HepG2 (cell line): Measurements from ENCODE around the gene TREML4. TPM values are rescaled to one million over a fixed set of nuclear protein-coding genes. Genes with fewer than 3 reads are reported as not detected.

Experiments
- ATAC-seq: fragments of 200-7000 bp; cut with Tn5 transposase; 3 replicates; pipeline ENCODE4 v1.9.1; 2020; ENCODE audit warnings: mild to moderate bottlenecking, moderate library complexity
- BruUV-seq: library from RNA; stranded (reverse); fragments of 400-500 nt; replicated peaks from 2 replicates; lab custom pipeline; 2021; lab: Mats Ljungman, UMichigan
- CTCF ChIA-PET: fragments of 300-600 bp; formaldehyde crosslinking; extraction: SDS; loops from one replicate; lab custom pipeline; 2021; ENCODE audit warnings: low total read pairs, inconsistent platforms, low intra/inter-chr PET ratio; lab: Yijun Ruan, JAX
- POLR2A ChIA-PET: fragments of 350-600 bp; sonication (Branson Sonifier 250); formaldehyde crosslinking; loops from one replicate; lab custom pipeline; 2020; ENCODE audit warnings: antibody characterized with exemption, inconsistent platforms; lab: Yijun Ruan, JAX
- DNase-seq: peaks from one replicate; pipeline ENCODE4 v3.0.0-alpha.2; 2015; ENCODE audit warnings: low spot score
- FAIRE-seq: peaks from 3 replicates; lab custom pipeline; 2011; peaks lifted over from hg19 to GRCh38; lab: Jason Lieb, UNC
- H2AFZ ChIP-seq: one replicate; pipeline ENCODE4 v1.6.1; 2011; ENCODE audit warnings: low read length, inconsistent platforms
- H3K27ac ChIP-seq: fragments of 300-600 bp; 3 replicates; pipeline ENCODE4 v1.8.0; 2011; ENCODE audit warnings: mixed run types, mild to moderate bottlenecking, mixed read lengths, low read length, inconsistent platforms; ENCODE audit not compliant: insufficient read depth; ENCODE audit errors: extremely low read length
- H3K27me3 ChIP-seq, 2 experiments: fragments of 200-600 bp in 1 of 2; 2 replicates in 1 of 2; 3 replicates in 1 of 2; pipeline versions ENCODE4 v1.6.0 to v1.8.0; 2011; ENCODE audit warnings: low read length in 2 of 2, mild to moderate bottlenecking in 2 of 2, moderate library complexity in 2 of 2, inconsistent platforms in 1 of 2; ENCODE audit not compliant: insufficient read depth in 2 of 2, control insufficient read depth in 1 of 2
- H3K36me3 ChIP-seq, 2 experiments: fragments of 200-600 bp in 1 of 2; replicated peaks in 1 of 2; 2 replicates in 1 of 2; 3 replicates in 1 of 2; pipeline versions ENCODE4 v1.5.1 to v1.8.0; 2011; ENCODE audit warnings: low read length in 2 of 2, inconsistent platforms in 1 of 2; ENCODE audit not compliant: insufficient read depth in 2 of 2, control insufficient read depth in 1 of 2
- H3K4me1 ChIP-seq: 2 replicates; pipeline ENCODE4 v1.5.1; 2012; ENCODE audit warnings: low read length, inconsistent platforms; ENCODE audit not compliant: insufficient read depth
- H3K4me2 ChIP-seq: 2 replicates; pipeline ENCODE4 v1.6.0; 2011; ENCODE audit warnings: low read depth, low read length, inconsistent platforms
- H3K4me3 ChIP-seq, 3 experiments: fragments of 200-600 bp in 1 of 3; sonication (generic), shearing (Covaris generic) in 1 of 3; replicated peaks in 1 of 3; 2 replicates each; pipeline ENCODE4 v1.5.1; 2011 to 2016; ENCODE audit warnings: low read length in 3 of 3, inconsistent platforms in 2 of 3, low read depth in 2 of 3, mild to moderate bottlenecking in 2 of 3, control low read depth in 1 of 3, mixed read lengths in 1 of 3; ENCODE audit not compliant: insufficient read depth in 1 of 3
- H3K79me2 ChIP-seq: one replicate; pipeline ENCODE4 v1.6.1; 2011; ENCODE audit warnings: low read length, inconsistent platforms; ENCODE audit not compliant: insufficient read depth
- H3K9ac ChIP-seq: 2 replicates; pipeline ENCODE4 v1.6.0; 2011; ENCODE audit warnings: mild to moderate bottlenecking, low read depth, low read length, inconsistent platforms; ENCODE audit not compliant: insufficient read depth
- H3K9me3 ChIP-seq: 2 replicates; pipeline ENCODE4 v1.5.1; 2012; ENCODE audit warnings: mild to moderate bottlenecking, low read length
- H4K20me1 ChIP-seq: 2 replicates; pipeline ENCODE4 v1.6.0; 2011; ENCODE audit warnings: inconsistent platforms, mild to moderate bottlenecking, low read length, moderate library complexity; ENCODE audit not compliant: insufficient read depth
- ATF1 ChIP-seq: IDR thresholded peaks from 2 replicates; pipeline ENCODE4 v1.6.1; 2016; ENCODE audit warnings: mild to moderate bottlenecking, control low read depth
- ESRRA ChIP-seq: sonication (generic); formaldehyde crosslinking; IDR thresholded peaks from 2 replicates; pipeline ENCODE4 v1.5.1; 2020; ENCODE audit warnings: mild to moderate bottlenecking, low read depth, missing genetic modification reagents
- TCF7 ChIP-seq: sonication (generic); IDR thresholded peaks from 2 replicates; pipeline ENCODE4 v1.6.1; 2016; ENCODE audit warnings: antibody characterized with exemption, low read depth
- XBP1 ChIP-seq: sonication (generic); formaldehyde crosslinking; IDR thresholded peaks from 2 replicates; pipeline ENCODE4 v1.5.0; 2020; ENCODE audit warnings: missing genetic modification reagents
- ZFP36 ChIP-seq: fragments of 150-350 bp; IDR thresholded peaks from 2 replicates; pipeline ENCODE4 v1.6.1; 2018; ENCODE audit warnings: borderline replicate concordance, low read length, low read depth; ENCODE audit not compliant: partially characterized antibody
- ZNF205 ChIP-seq: IDR thresholded peaks from 2 replicates; pipeline ENCODE4 v1.6.1; 2018; ENCODE audit warnings: missing biosample characterization, missing genetic modification reagents
- ZNF234 ChIP-seq: sonication (generic); formaldehyde crosslinking; conservative IDR thresholded peaks from 2 replicates; pipeline ENCODE4 v1.5.1; 2020; ENCODE audit warnings: mild to moderate bottlenecking, missing genetic modification reagents
- ZNF251 ChIP-seq: sonication (generic); formaldehyde crosslinking; IDR thresholded peaks from 2 replicates; pipeline ENCODE4 v1.9.0; 2021; ENCODE audit warnings: mild to moderate bottlenecking, missing genetic modification reagents
- ZNF256 ChIP-seq: sonication (generic); formaldehyde crosslinking; conservative IDR thresholded peaks from 2 replicates; pipeline ENCODE4 v1.4.0; 2020; ENCODE audit warnings: missing genetic modification reagents
- ZNF44 ChIP-seq: sonication (generic); formaldehyde crosslinking; IDR thresholded peaks from 2 replicates; pipeline ENCODE4 v1.5.1; 2020; ENCODE audit warnings: mild to moderate bottlenecking, missing genetic modification reagents
- ZNF556 ChIP-seq: sonication (generic); formaldehyde crosslinking; IDR thresholded peaks from 2 replicates; pipeline ENCODE4 v1.4.0; 2020; ENCODE audit warnings: mild to moderate bottlenecking, missing genetic modification reagents, borderline replicate concordance
- ZNF558 ChIP-seq: sonication (generic); formaldehyde crosslinking; IDR thresholded peaks from 2 replicates; pipeline ENCODE4 v1.9.0; 2022; ENCODE audit warnings: mild to moderate bottlenecking, missing genetic modification reagents, borderline replicate concordance
- WGBS: methylation state at CpG from one replicate; pipeline ENCODE4 v1.1.6; 2017; ENCODE audit warnings: low lambda C conversion rate; 5-methylcytosine and 5-hydroxymethylcytosine counted together
- in situ Hi-C: cut with HindIII; loops from 2 replicates; pipeline ENCODE4 v1.10.0; 2017; ENCODE audit warnings: low pct_unique_long_range_greater_than_20kb; ENCODE audit not compliant: extremely low pct_ligation_motif_present
- intact Hi-C: fragments of 100-400 bp; cut with micrococcal nuclease; formaldehyde crosslinking; loops from one replicate; pipeline ENCODE4 v1.10.0; 2022; ENCODE audit not compliant: unreplicated experiment
- polyA plus RNA-seq, 8 experiments: library from polyadenylated mRNA; depleted of rRNA in 3 of 8; stranded (reverse) in 7 of 8; unstranded in 1 of 8; fragments of >200 nt; fragmentation: Illumina TruSeq in 4 of 8; extraction: Trizol in 4 of 8; gene quantifications; 2 replicates each; pipeline versions ENCODE4 v1.2.1 to v1.2.3, GENCODE V29; 2011 to 2016; ENCODE audit warnings: low read depth in 4 of 8, missing spikeins in 1 of 8, mixed read lengths in 1 of 8; ENCODE audit not compliant: insufficient read depth in 1 of 8
- total RNA-seq, 5 experiments: library from RNA; depleted of rRNA; stranded (reverse); fragments of >200 nt; fragmentation: Illumina TruSeq; extraction: Trizol; gene quantifications; 2 replicates each; pipeline ENCODE4 v1.2.3, GENCODE V29; 2016; ENCODE audit warnings: low read depth in 1 of 5
- TF ChIP-seq, protein P1 (sequence below): sonication (generic); formaldehyde crosslinking; IDR thresholded peaks from 2 replicates; pipeline ENCODE4 v1.5.1; 2020; ENCODE audit warnings: mild to moderate bottlenecking, missing genetic modification reagents
- TF ChIP-seq, protein P2 (sequence below): sonication (generic); formaldehyde crosslinking; conservative IDR thresholded peaks from 2 replicates; pipeline ENCODE4 v1.5.0; 2020; ENCODE audit warnings: missing genetic modification reagents
- TF ChIP-seq, protein P3 (sequence below): sonication (generic); formaldehyde crosslinking; IDR thresholded peaks from 2 replicates; pipeline ENCODE4 v1.5.0; 2020; ENCODE audit warnings: missing genetic modification reagents, mild to moderate bottlenecking, borderline replicate concordance
- TF ChIP-seq, protein P4 (sequence below): sonication (generic); formaldehyde crosslinking; IDR thresholded peaks from 2 replicates; pipeline ENCODE4 v1.5.0; 2020; ENCODE audit warnings: mild to moderate bottlenecking, missing genetic modification reagents
- TF ChIP-seq, protein P5 (sequence below): sonication (generic); formaldehyde crosslinking; IDR thresholded peaks from 2 replicates; pipeline ENCODE4 v1.4.0; 2020; ENCODE audit warnings: mild to moderate bottlenecking, missing genetic modification reagents

Gene TREML4
- total and polyA plus RNA-seq, 2 of the 13 experiments (the other 11 are each of a cell fraction or from before 2014, with no cell fraction given), result not detected

DNA sequence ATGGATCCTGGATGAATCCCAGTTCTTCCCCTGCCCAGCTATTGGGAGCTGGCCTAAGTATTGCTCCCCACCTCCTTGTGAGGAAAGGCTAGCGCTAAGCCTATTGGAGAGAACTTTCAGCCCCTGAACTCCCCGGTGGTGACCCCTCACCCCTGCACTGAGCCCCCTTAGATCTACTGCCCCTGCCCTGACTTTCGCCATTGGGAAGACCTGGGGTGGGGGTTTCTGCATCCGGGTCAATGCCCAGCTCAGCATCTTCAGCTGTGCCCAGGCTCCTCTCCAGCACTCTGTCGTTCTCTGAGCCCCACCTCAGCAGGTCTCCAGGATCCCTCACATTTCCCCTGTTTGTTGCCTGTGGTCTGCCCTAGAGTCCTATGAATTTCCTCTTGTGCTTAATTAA lies 9.0 kb downstream of the TREML4 start:
- Histone ChIP-seq H3K9ac (no peak overlapping the region), H3K9me3 (no peaks in the 10 kb centered on the region), H3K27ac (no peak overlapping the region), H4K20me1 (no peaks in the 10 kb centered on the region), H3K4me2 (no peak overlapping the region), H3K4me3 (no peak overlapping the region), H3K79me2 (no peaks in the 10 kb centered on the region), H2AFZ (no peak overlapping the region), H3K27me3 (peaks cover 2 to 41% of the 10 kb centered on the region in 2 experiments; a peak in 4 of 5 replicates), H3K4me1 (no peaks in the 10 kb centered on the region), H3K36me3 (no peaks in the 10 kb centered on the region)
- no peak for FAIRE-seq
- no peak for ATAC-seq
- in situ Hi-C loops, result no loop called here
- CTCF ChIA-PET, result no interaction called here
- intact Hi-C loops, result no loop called here
- no peak for DNase-seq
- BruUV-seq, result no TSS peak
- POLR2A ChIA-PET, result no interaction called here
- WGBS, result 0% methylated on average over 4 of the region's 5 CpGs
- no peak for TF ChIP-seq ZNF556 (CRISPR knock-in tag)
- TF ChIP-seq, protein P1, sequence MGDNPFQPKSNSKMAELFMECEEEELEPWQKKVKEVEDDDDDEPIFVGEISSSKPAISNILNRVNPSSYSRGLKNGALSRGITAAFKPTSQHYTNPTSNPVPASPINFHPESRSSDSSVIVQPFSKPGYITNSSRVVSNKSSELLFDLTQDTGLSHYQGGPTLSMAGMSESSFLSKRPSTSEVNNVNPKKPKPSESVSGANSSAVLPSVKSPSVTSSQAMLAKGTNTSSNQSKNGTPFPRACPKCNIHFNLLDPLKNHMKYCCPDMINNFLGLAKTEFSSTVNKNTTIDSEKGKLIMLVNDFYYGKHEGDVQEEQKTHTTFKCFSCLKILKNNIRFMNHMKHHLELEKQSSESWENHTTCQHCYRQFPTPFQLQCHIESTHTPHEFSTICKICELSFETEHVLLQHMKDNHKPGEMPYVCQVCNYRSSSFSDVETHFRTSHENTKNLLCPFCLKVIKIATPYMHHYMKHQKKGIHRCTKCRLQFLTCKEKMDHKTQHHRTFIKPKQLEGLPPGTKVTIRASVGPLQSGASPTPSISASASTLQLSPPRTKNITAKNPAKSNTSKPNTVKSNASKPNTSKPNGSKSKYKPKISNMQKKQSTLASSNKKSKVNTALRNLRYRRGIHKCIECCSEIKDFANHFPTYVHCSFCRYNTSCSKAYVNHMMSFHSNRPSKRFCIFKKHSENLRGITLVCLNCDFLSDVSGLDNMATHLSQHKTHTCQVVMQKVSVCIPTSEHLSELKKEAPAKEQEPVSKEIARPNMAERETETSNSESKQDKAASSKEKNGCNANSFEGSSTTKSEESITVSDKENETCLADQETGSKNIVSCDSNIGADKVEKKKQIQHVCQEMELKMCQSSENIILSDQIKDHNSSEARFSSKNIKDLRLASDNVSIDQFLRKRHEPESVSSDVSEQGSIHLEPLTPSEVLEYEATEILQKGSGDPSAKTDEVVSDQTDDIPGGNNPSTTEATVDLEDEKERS (CRISPR knock-in tag), result no peak
- no peak for TF ChIP-seq TCF7
- TF ChIP-seq ZNF251 (CRISPR knock-in tag), result no peak
- TF ChIP-seq XBP1, result no peak
- no peak for TF ChIP-seq ATF1
- TF ChIP-seq ESRRA (CRISPR knock-in tag), result no peak
- TF ChIP-seq ZFP36, result no peak
- TF ChIP-seq ZNF44, result no peak
- no peak for TF ChIP-seq ZNF234 (CRISPR knock-in tag)
- TF ChIP-seq, protein P2, sequence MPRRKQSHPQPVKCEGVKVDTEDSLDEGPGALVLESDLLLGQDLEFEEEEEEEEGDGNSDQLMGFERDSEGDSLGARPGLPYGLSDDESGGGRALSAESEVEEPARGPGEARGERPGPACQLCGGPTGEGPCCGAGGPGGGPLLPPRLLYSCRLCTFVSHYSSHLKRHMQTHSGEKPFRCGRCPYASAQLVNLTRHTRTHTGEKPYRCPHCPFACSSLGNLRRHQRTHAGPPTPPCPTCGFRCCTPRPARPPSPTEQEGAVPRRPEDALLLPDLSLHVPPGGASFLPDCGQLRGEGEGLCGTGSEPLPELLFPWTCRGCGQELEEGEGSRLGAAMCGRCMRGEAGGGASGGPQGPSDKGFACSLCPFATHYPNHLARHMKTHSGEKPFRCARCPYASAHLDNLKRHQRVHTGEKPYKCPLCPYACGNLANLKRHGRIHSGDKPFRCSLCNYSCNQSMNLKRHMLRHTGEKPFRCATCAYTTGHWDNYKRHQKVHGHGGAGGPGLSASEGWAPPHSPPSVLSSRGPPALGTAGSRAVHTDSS (CRISPR knock-in tag), result no peak
- TF ChIP-seq, protein P3, sequence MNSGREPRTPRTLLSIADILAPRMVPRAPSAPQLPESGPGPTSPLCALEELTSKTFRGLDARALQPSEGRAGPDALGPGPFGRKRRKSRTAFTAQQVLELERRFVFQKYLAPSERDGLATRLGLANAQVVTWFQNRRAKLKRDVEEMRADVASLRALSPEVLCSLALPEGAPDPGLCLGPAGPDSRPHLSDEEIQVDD, result no peak
- TF ChIP-seq, protein P4, sequence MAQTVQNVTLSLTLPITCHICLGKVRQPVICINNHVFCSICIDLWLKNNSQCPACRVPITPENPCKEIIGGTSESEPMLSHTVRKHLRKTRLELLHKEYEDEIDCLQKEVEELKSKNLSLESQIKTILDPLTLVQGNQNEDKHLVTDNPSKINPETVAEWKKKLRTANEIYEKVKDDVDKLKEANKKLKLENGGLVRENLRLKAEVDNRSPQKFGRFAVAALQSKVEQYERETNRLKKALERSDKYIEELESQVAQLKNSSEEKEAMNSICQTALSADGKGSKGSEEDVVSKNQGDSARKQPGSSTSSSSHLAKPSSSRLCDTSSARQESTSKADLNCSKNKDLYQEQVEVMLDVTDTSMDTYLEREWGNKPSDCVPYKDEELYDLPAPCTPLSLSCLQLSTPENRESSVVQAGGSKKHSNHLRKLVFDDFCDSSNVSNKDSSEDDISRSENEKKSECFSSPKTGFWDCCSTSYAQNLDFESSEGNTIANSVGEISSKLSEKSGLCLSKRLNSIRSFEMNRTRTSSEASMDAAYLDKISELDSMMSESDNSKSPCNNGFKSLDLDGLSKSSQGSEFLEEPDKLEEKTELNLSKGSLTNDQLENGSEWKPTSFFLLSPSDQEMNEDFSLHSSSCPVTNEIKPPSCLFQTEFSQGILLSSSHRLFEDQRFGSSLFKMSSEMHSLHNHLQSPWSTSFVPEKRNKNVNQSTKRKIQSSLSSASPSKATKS (CRISPR knock-in tag), result no peak
- TF ChIP-seq, protein P5, sequence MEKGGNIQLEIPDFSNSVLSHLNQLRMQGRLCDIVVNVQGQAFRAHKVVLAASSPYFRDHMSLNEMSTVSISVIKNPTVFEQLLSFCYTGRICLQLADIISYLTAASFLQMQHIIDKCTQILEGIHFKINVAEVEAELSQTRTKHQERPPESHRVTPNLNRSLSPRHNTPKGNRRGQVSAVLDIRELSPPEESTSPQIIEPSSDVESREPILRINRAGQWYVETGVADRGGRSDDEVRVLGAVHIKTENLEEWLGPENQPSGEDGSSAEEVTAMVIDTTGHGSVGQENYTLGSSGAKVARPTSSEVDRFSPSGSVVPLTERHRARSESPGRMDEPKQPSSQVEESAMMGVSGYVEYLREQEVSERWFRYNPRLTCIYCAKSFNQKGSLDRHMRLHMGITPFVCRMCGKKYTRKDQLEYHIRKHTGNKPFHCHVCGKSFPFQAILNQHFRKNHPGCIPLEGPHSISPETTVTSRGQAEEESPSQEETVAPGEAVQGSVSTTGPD (CRISPR knock-in tag), result no peak
- TF ChIP-seq ZNF256 (CRISPR knock-in tag), result no peak
- TF ChIP-seq ZNF205 (CRISPR knock-in tag), result no peak
- no peak for TF ChIP-seq ZNF558 (CRISPR knock-in tag)
- TF ChIP-seq, all 625 proteins: peak for 0
